ENCODE measurements around the gene PRKAA2. TPM values are rescaled to one million over a fixed set of nuclear protein-coding genes. Genes with fewer than 3 reads are reported as not detected.

PRKAA2 gene
- total and polyA plus RNA-seq, 9 donors = 0.81 to 5.4 (median 3.5) TPM

DNA sequence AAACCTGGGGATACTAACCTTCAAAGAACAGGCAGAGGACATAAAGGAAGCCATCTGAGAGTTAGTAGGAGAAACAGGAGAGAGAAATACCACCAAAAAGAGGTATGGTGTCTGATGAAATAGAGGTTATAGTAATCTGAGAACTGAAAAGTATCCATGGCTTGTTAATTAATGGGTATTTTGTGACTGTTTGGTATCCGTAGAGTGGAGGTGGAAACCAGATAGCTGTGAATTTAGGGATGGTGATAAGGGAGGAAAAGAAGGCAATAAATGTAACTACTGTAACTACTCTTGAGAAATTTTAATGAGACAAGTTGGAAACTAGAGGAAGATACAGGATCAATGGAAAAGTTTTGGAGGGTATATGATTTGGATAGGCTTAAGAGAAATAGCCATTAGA lies 27.5 kb downstream of the PRKAA2 start:
- TF ChIP-seq EP300 (IDR thresholded peaks at IDR 0.05) (no peak), POLR2A (IDR thresholded peaks at IDR 0.05) (no peak)
- TF ChIP-seq, protein P1, sequence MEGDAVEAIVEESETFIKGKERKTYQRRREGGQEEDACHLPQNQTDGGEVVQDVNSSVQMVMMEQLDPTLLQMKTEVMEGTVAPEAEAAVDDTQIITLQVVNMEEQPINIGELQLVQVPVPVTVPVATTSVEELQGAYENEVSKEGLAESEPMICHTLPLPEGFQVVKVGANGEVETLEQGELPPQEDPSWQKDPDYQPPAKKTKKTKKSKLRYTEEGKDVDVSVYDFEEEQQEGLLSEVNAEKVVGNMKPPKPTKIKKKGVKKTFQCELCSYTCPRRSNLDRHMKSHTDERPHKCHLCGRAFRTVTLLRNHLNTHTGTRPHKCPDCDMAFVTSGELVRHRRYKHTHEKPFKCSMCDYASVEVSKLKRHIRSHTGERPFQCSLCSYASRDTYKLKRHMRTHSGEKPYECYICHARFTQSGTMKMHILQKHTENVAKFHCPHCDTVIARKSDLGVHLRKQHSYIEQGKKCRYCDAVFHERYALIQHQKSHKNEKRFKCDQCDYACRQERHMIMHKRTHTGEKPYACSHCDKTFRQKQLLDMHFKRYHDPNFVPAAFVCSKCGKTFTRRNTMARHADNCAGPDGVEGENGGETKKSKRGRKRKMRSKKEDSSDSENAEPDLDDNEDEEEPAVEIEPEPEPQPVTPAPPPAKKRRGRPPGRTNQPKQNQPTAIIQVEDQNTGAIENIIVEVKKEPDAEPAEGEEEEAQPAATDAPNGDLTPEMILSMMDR (IDR thresholded peaks at IDR 0.05) = no peak
- WGBS, 3 donors = 39 to 83% (median 77%) methylated on average over 1 of the region's 1 CpG
- no peaks in the 10 kb centered on the region for H3K36me3 ChIP-seq
- intact Hi-C loops (cut with DNase I) = no loop called here
- no peak for DNase-seq
- no peaks in the 10 kb centered on the region for H3K27me3 ChIP-seq
- H3K4me1 ChIP-seq (ENCODE audit: insufficient read depth) = no peaks in the 10 kb centered on the region
- no peak overlapping the region for H3K4me3 ChIP-seq
- H3K9me3 ChIP-seq = no peaks in the 10 kb centered on the region
- no peak overlapping the region for H3K27ac ChIP-seq

DNA sequence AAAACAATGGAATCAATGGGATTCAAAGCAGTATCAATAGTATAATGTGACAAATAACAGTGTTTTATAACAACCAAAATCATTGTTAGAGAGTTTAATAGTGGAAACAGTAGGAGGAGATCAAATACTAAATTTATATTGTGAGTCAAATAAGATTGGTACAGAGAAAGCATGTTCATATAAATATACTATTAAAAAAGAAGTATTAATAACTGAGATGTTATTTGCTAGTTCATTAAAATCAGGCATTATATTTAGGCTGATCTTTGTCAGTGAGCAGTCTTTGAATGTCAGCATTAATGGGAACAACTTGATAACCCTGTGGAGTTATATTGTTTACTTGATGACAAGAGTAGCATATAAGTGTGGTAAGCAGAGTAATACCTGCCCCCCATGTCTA lies 30.6 kb downstream of the PRKAA2 start:
- DNase-seq = no peak
- Histone ChIP-seq H3K36me3 (no peaks in the 10 kb centered on the region), H3K27me3 (no peaks in the 10 kb centered on the region), H3K9me3 (no peaks in the 10 kb centered on the region), H3K4me1 (ENCODE audit: insufficient read depth) (no peaks in the 10 kb centered on the region), H3K27ac (no peak overlapping the region), H3K4me3 (no peak overlapping the region)
- TF ChIP-seq, protein P1 (IDR thresholded peaks at IDR 0.05) = no peak
- TF ChIP-seq POLR2A (IDR thresholded peaks at IDR 0.05) (no peak), EP300 (IDR thresholded peaks at IDR 0.05) (no peak)
- intact Hi-C loops (cut with DNase I) = no loop called here

DNA sequence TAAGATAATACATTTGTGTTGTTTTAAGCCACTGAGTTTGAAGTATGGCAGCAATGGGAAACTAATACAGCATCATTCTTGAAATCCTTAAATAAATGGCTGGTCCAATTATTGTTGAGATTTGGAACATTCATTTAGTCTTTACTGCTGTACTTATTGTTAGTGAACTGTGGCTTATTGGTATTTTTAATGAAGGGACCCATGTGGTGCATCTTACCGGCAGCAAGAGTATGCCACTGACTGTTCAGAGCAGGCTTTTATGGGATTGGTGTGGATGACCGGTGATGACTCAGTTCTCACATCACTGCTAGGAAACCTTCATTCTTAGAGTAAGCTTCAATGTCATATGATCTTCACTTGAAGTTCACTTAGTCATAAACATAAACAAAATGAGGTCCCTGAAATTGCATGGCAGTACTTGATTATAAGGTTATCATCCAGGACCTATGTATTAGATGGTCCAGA lies 31.5 kb downstream of the PRKAA2 start:
- no peak overlapping the region for H3K27ac ChIP-seq
- no peaks in the 10 kb centered on the region for H3K4me1 ChIP-seq (ENCODE audit: insufficient read depth)
- H3K36me3 ChIP-seq = no peaks in the 10 kb centered on the region
- DNase-seq = no peak
- 49 to 76% (median 50%) methylated on average over 2 of the region's 2 CpGs for WGBS, 3 donors
- no peak for TF ChIP-seq POLR2A (IDR thresholded peaks at IDR 0.05)
- TF ChIP-seq EP300 (IDR thresholded peaks at IDR 0.05) = no peak
- TF ChIP-seq, protein P1 (IDR thresholded peaks at IDR 0.05) = no peak
- intact Hi-C loops (cut with DNase I) = no loop called here
- no peaks in the 10 kb centered on the region for H3K9me3 ChIP-seq
- no peaks in the 10 kb centered on the region for H3K27me3 ChIP-seq
- H3K4me3 ChIP-seq = no peak overlapping the region

DNA sequence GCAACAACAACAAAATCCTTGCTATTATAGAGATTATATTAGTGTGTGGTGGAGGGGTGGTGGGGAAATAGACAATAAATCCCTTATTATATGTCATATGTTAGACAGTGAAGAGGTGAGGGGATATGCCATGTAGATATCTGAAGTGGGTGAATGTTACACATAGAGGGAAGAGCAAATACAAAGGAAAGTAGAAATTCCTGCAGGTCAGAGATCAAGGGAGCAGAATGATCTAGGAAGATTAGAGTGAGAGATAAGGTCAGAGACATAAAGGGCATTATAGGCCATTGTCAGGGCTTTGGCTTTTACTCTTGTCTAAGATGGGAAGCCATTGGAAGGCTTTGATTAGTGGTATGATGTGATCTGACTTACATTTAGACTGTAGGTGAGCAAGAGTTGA lies 38.5 kb downstream of the PRKAA2 start:
- Histone ChIP-seq H3K4me1 (ENCODE audit: insufficient read depth) (no peaks in the 10 kb centered on the region), H3K27me3 (no peaks in the 10 kb centered on the region), H3K4me3 (no peak overlapping the region), H3K36me3 (no peaks in the 10 kb centered on the region), H3K27ac (no peak overlapping the region), H3K9me3 (no peaks in the 10 kb centered on the region)
- intact Hi-C loops (cut with DNase I) = no loop called here
- TF ChIP-seq POLR2A (IDR thresholded peaks at IDR 0.05) (no peak), EP300 (IDR thresholded peaks at IDR 0.05) (no peak)
- TF ChIP-seq, protein P1 (IDR thresholded peaks at IDR 0.05) = no peak
- DNase-seq = no peak

DNA sequence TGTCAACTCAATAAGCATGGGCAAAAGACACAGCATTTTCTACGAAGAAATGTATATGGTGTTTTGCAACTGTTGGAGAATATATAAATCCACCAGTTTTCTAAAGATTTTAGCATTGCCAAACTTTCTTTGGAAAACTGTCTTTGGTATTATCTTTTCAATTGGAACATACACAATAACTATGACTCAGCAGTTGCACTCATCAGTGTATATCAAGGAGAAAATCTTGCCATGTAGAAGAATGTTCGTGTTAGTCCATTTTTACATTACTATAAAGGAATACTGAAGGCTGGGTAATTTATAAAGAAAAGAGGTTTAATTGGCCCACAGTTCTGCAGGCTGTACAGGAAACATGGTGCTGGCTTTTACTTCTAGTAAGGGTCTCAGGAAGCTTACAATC lies 41.1 kb downstream of the PRKAA2 start:
- DNase-seq = no peak
- Histone ChIP-seq H3K9me3 (no peaks in the 10 kb centered on the region), H3K27ac (no peak overlapping the region), H3K36me3 (no peaks in the 10 kb centered on the region), H3K4me1 (ENCODE audit: insufficient read depth) (no peaks in the 10 kb centered on the region), H3K27me3 (no peaks in the 10 kb centered on the region), H3K4me3 (no peak overlapping the region)
- no peak for TF ChIP-seq EP300 (IDR thresholded peaks at IDR 0.05)
- TF ChIP-seq, protein P1 (IDR thresholded peaks at IDR 0.05) = no peak
- TF ChIP-seq POLR2A (IDR thresholded peaks at IDR 0.05) = no peak
- intact Hi-C loops (cut with DNase I) = no loop called here
- 89 to 92% (median 90%) methylated on average over 2 of the region's 2 CpGs for WGBS, 3 donors

Data from ovary (tissue), 9 donors.